ENCODE measurements around the gene NAGLU. TPM values are rescaled to one million over a fixed set of nuclear protein-coding genes. Genes with fewer than 3 reads are reported as not detected.

Gene NAGLU
- total RNA-seq, 1 donor from 2014 or later = 25.2 TPM

DNA sequence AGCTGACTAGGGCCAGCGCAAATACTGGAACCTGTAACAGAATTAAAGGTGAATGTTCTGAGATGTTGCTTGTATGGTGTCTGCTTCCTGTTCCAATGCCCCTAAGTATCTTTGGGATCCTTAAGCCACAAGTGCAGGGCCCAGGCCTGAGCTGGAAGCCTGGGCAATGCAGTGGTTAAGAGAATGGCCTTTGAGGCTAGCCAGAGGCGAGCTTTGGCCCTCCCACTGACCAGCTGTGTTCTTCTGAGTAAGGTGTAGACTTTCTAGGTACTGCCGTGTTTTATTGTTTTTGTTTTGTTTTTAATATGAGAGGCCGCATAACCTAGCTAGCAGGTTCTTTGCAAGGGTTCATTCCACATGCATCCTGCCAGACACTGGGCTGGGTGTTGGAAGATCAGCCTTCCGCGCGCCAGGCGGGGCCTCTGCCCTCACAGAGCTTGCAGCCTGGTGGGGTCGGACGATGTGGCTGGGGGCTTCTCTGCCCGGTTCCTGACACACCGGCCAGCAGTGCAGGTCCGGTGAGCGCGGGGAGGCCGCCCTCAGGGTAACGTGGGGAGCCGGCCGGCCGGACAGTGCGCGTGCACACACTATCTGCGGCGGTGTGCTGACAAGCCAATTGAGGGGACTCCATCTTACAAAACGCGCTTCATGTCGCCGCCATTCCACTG is 30.3 kb downstream of the NAGLU start:
- TF ChIP-seq, protein P1, sequence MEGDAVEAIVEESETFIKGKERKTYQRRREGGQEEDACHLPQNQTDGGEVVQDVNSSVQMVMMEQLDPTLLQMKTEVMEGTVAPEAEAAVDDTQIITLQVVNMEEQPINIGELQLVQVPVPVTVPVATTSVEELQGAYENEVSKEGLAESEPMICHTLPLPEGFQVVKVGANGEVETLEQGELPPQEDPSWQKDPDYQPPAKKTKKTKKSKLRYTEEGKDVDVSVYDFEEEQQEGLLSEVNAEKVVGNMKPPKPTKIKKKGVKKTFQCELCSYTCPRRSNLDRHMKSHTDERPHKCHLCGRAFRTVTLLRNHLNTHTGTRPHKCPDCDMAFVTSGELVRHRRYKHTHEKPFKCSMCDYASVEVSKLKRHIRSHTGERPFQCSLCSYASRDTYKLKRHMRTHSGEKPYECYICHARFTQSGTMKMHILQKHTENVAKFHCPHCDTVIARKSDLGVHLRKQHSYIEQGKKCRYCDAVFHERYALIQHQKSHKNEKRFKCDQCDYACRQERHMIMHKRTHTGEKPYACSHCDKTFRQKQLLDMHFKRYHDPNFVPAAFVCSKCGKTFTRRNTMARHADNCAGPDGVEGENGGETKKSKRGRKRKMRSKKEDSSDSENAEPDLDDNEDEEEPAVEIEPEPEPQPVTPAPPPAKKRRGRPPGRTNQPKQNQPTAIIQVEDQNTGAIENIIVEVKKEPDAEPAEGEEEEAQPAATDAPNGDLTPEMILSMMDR (conservative IDR thresholded peaks at IDR 0.05; ENCODE audit: low read depth, low read length) = no peak
- no peak for DNase-seq (ENCODE audit: low read depth)
- peak overlapping the region; percentile 94 for H3K4me3 ChIP-seq (ENCODE audit: low read depth, low read length)

DNA sequence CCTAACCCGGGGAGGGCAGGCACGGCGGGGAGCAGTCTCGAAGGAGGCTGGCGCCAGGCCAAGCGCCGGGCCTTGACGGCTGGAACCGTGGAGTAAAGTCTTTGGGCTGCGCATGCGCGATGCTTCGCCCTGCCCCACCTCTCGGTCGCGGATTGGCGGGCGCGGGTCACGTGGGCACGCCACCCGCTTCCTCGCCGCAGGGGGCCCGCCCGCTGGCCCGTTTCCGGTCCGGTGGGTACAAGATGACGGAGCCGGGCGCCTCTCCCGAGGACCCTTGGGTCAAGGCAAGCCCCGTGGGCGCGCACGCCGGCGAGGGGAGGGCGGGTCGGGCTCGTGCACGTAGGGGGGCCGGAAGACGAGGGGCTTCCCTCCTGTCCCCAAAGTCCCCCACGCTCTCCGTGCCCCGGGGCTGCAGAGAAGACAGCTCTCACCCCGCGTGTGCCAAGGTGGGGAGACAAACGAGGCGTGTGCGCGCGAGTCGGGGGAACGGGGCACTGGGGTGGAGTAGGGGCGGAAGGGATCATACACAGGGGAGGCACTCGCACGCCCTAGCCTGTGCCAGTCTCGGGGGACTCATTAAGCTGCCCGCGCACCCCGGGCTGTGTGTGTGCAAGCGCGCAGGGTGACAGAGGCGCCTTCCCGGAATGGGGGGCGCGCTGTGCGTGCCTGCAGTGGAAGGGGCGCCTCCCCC is 31.0 kb downstream of the NAGLU start, which contains the start of gene MLX:
Gene MLX (plus strand): TSS at position 218 of the 691 bp plus-strand sequence. CDS start 25 bp downstream, at position 243.
- no peak for DNase-seq (ENCODE audit: low read depth)
- peak within 1 kb of the TSS; percentile 94 for H3K4me3 ChIP-seq (ENCODE audit: low read depth, low read length)
- TF ChIP-seq, protein P1 (conservative IDR thresholded peaks at IDR 0.05; ENCODE audit: low read depth, low read length) = no peak

- no peak overlapping the region for H3K4me3 ChIP-seq (ENCODE audit: low read depth, low read length)
- DNase-seq (ENCODE audit: low read depth) = no peak
- TF ChIP-seq, protein P1 (conservative IDR thresholded peaks at IDR 0.05; ENCODE audit: low read depth, low read length) = no peak
These were observed 32.5 kb downstream of the NAGLU start for GRCh38 chr17:42568341-42569111.

- H3K4me3 ChIP-seq (ENCODE audit: low read depth, low read length) = no peak overlapping the region
- TF ChIP-seq, protein P1 (conservative IDR thresholded peaks at IDR 0.05; ENCODE audit: low read depth, low read length) = no peak
- DNase-seq (ENCODE audit: low read depth) = no peak
These were observed 35.6 kb downstream of the NAGLU start for GRCh38 chr17:42571435-42572225.

GRCh38 chr17:42573095-42573494 is 37.1 kb downstream of the NAGLU start:
- TF ChIP-seq, protein P1 (conservative IDR thresholded peaks at IDR 0.05; ENCODE audit: low read depth, low read length) = no peak
- DNase-seq (ENCODE audit: low read depth) = no peak
- H3K4me3 ChIP-seq (ENCODE audit: low read depth, low read length) = no peak overlapping the region

GRCh38 chr17:42574463-42574862 is 38.4 kb downstream of the NAGLU start:
- no peak overlapping the region for H3K4me3 ChIP-seq (ENCODE audit: low read depth, low read length)
- TF ChIP-seq, protein P1 (conservative IDR thresholded peaks at IDR 0.05; ENCODE audit: low read depth, low read length) = no peak
- DNase-seq (ENCODE audit: low read depth) = no peak
